WTC11 (cell line): ENCODE data around the gene TCN2. TPM values are rescaled to one million over a fixed set of nuclear protein-coding genes. Genes with fewer than 3 reads are reported as not detected.
A peak's percentile ranks its signal among the peaks of the same experiment; 100 is the strongest.

Experiments used
- ATAC-seq: fragments of 200-7000 bp; cut with Tn5 transposase; 2 replicates; pipeline ENCODE4 v1.10.0; 2021; ENCODE audit warnings: mild to moderate bottlenecking, moderate library complexity
- CTCF ChIA-PET: fragments of 300-600 bp; sonication (Branson Sonifier 250); formaldehyde crosslinking; loops from one replicate; lab custom pipeline; 2021; ENCODE audit warnings: antibody characterized with exemption; lab: Charles Lee
- POLR2A ChIA-PET: fragments of 350-600 bp; sonication (Branson Sonifier 250); formaldehyde crosslinking; loops from one replicate; lab custom pipeline; 2021; ENCODE audit warnings: antibody characterized with exemption; lab: Charles Lee
- DNase-seq: peaks from one replicate; pipeline ENCODE4 v3.0.0; 2021; ENCODE audit warnings: low spot score
- H3K27ac Mint-ChIP-seq: 2 replicates; pipeline ENCODE4 v1.8.0; 2021; ENCODE audit warnings: mixed read lengths
- H3K27me3 Mint-ChIP-seq: 2 replicates; pipeline ENCODE4 v1.8.0; 2021; ENCODE audit warnings: low read depth, mild to moderate bottlenecking, moderate library complexity, mixed read lengths
- H3K36me3 Mint-ChIP-seq: 2 replicates; pipeline ENCODE4 v1.8.0; 2021; ENCODE audit warnings: mixed read lengths
- H3K4me1 Mint-ChIP-seq: 2 replicates; pipeline ENCODE4 v1.8.0; 2022; ENCODE audit warnings: mixed read lengths
- H3K4me3 Mint-ChIP-seq: 2 replicates; pipeline ENCODE4 v1.8.0; 2021; ENCODE audit warnings: mild to moderate bottlenecking, moderate library complexity, mixed read lengths
- H3K9me3 Mint-ChIP-seq: 2 replicates; pipeline ENCODE4 v1.8.0; 2021; ENCODE audit warnings: mixed read lengths
- ATF1 ChIP-seq: sonication (generic); formaldehyde crosslinking; IDR thresholded peaks from 2 replicates; pipeline ENCODE4 v1.8.1; 2023; ENCODE audit warnings: mild to moderate bottlenecking, moderate library complexity, missing genetic modification reagents
- ATF3 ChIP-seq: sonication (generic); formaldehyde crosslinking; conservative IDR thresholded peaks from 2 replicates; pipeline ENCODE4 v1.8.1; 2022; ENCODE audit warnings: mild to moderate bottlenecking, missing genetic modification reagents
- E2F5 ChIP-seq: sonication (generic); formaldehyde crosslinking; IDR thresholded peaks from 2 replicates; pipeline ENCODE4 v1.8.1; 2022; ENCODE audit warnings: mild to moderate bottlenecking, moderate library complexity, missing genetic modification reagents
- FOXP1 ChIP-seq: sonication (generic); formaldehyde crosslinking; IDR thresholded peaks from 2 replicates; pipeline ENCODE4 v1.8.0; 2022; ENCODE audit warnings: missing genetic modification reagents, mild to moderate bottlenecking, moderate library complexity, borderline replicate concordance
- GRHL2 ChIP-seq: fragments of 250-450 bp; sonication (Bioruptor Pico); IDR thresholded peaks from 2 replicates; pipeline ENCODE4 v1.8.0; 2022; ENCODE audit warnings: mild to moderate bottlenecking, moderate library complexity; ENCODE audit not compliant: insufficient replicate concordance, severe bottlenecking
- JAZF1 ChIP-seq: fragments of 250-450 bp; sonication (Bioruptor Pico); IDR thresholded peaks from 2 replicates; pipeline ENCODE4 v1.9.0; 2021; ENCODE audit warnings: moderate library complexity, mild to moderate bottlenecking, inconsistent platforms
- MAX ChIP-seq: sonication (generic); formaldehyde crosslinking; IDR thresholded peaks from 2 replicates; pipeline ENCODE4 v1.8.0; 2022; ENCODE audit warnings: mild to moderate bottlenecking, missing genetic modification reagents
- NFE2L1 ChIP-seq: sonication (generic); formaldehyde crosslinking; IDR thresholded peaks from 2 replicates; pipeline ENCODE4 v1.8.1; 2023; ENCODE audit warnings: missing genetic modification reagents
- NR2C2 ChIP-seq: sonication (generic); formaldehyde crosslinking; IDR thresholded peaks from 2 replicates; pipeline ENCODE4 v1.8.0; 2022; ENCODE audit warnings: mild to moderate bottlenecking, missing genetic modification reagents
- OVOL2 ChIP-seq: fragments of 250-450 bp; sonication (Bioruptor Pico); IDR thresholded peaks from 2 replicates; pipeline ENCODE4 v1.9.0; 2021; ENCODE audit warnings: mild to moderate bottlenecking, borderline replicate concordance
- PRDM15 ChIP-seq: sonication (generic); formaldehyde crosslinking; IDR thresholded peaks from 2 replicates; pipeline ENCODE4 v1.8.0; 2022; ENCODE audit warnings: missing genetic modification reagents
- RELA ChIP-seq: sonication (generic); formaldehyde crosslinking; IDR thresholded peaks from 2 replicates; pipeline ENCODE4 v1.8.1; 2022; ENCODE audit warnings: missing genetic modification reagents, mild to moderate bottlenecking, borderline replicate concordance
- ZBTB43 ChIP-seq: sonication (generic); formaldehyde crosslinking; IDR thresholded peaks from 2 replicates; pipeline ENCODE4 v1.8.1; 2023; ENCODE audit warnings: mild to moderate bottlenecking, missing genetic modification reagents
- ZNF121 ChIP-seq: sonication (generic); formaldehyde crosslinking; IDR thresholded peaks from 2 replicates; pipeline ENCODE4 v1.8.0; 2023; ENCODE audit warnings: missing genetic modification reagents
- ZNF396 ChIP-seq: fragments of 250-450 bp; sonication (Bioruptor Pico); IDR thresholded peaks from 2 replicates; pipeline ENCODE4 v1.8.0; 2021; ENCODE audit warnings: mild to moderate bottlenecking, moderate library complexity, borderline replicate concordance
- total RNA-seq: library from RNA; stranded (reverse); gene quantifications from 3 replicates; pipeline ENCODE4 v1.2.3, GENCODE V29; 2021

Gene TCN2
- total RNA-seq, 1 experiment from 2014 or later = 39.0 TPM

- 0 out of 2 replicates have a peak, but pooled peaks have one; percentile 4 for ATAC-seq
These were observed 29.5 kb downstream of the TCN2 start for GRCh38 chr22:30636226-30637077.

GRCh38 chr22:30637701-30638114, 30.7 kb downstream of the TCN2 start:
- DNase-seq (no peak), ATAC-seq (no peak)
- Mint-ChIP-seq H3K9me3 (peaks cover 14% of the 10 kb centered on the region), H3K4me3 (no peak overlapping the region), H3K27ac (no peak overlapping the region), H3K27me3 (0 out of 2 replicates have a peak, but pooled peaks cover 7% of the 10 kb centered on the region), H3K36me3 (peaks cover 20% of the 10 kb centered on the region), H3K4me1 (peaks cover 13% of the 10 kb centered on the region)
- POLR2A ChIA-PET = no interaction called here
- CTCF ChIA-PET = interaction anchor here (0.7 to 5.6 kb wide), 2 partner anchors 29 to 118 kb away, joined by 3 to 166 read pairs; no protein-coding TSS in a partner anchor
- no peak for TF ChIP-seq PRDM15 (CRISPR knock-in tag)
- no peak for TF ChIP-seq NFE2L1 (CRISPR knock-in tag)
- TF ChIP-seq JAZF1 = no peak
- TF ChIP-seq ZNF396 (CRISPR knock-in tag) = no peak
- no peak for TF ChIP-seq RELA
- no peak for TF ChIP-seq FOXP1 (CRISPR knock-in tag)
- no peak for TF ChIP-seq NR2C2 (CRISPR knock-in tag)
- no peak for TF ChIP-seq ATF3 (CRISPR knock-in tag)
- TF ChIP-seq ATF1 (CRISPR knock-in tag) = no peak
- TF ChIP-seq OVOL2 (CRISPR knock-in tag) = no peak
- no peak for TF ChIP-seq GRHL2
- no peak for TF ChIP-seq MAX (CRISPR knock-in tag)
- no peak for TF ChIP-seq ZBTB43 (CRISPR knock-in tag)

More at GRCh38 chr22:30636226-30637077, 29.5 kb downstream of the TCN2 start:
- H3K4me1 Mint-ChIP-seq = peaks cover 13% of the 10 kb centered on the region
- H3K4me3 Mint-ChIP-seq = peak overlapping the region; percentile 70
- no peak overlapping the region for H3K27ac Mint-ChIP-seq
- ChIA-PET POLR2A (interaction anchor here (0.5 to 1.7 kb wide), 4 partner anchors 11 to 119 kb away, joined by 3 to 8 read pairs (median 4); partner anchors contain the start of gene TCN2), CTCF (interaction anchor here (0.6 to 5.6 kb wide), 16 partner anchors 9 to 287 kb away, joined by 3 to 166 read pairs (median 8); partner anchors contain the start of genes DUSP18, OSBP2 and TCN2)
- peaks cover 14% of the 10 kb centered on the region for H3K9me3 Mint-ChIP-seq
- TF ChIP-seq ZNF121 (0 out of 2 replicates have a peak, but pooled peaks have one; percentile 6), RELA (0 out of 2 replicates have a peak, but pooled peaks have one; percentile 13), E2F5 (CRISPR knock-in tag) (no peak)
- H3K27me3 Mint-ChIP-seq = 0 out of 2 replicates have a peak, but pooled peaks cover 7% of the 10 kb centered on the region
- peaks cover 20% of the 10 kb centered on the region for H3K36me3 Mint-ChIP-seq
- DNase-seq = peak; percentile 25
